H9 (cell line): Measurements from ENCODE around the gene ALKBH7. TPM values are rescaled to one million over a fixed set of nuclear protein-coding genes. Genes with fewer than 3 reads are reported as not detected.

Experiments used
- DNase-seq: peaks from one replicate; pipeline ENCODE4 v3.0.0-alpha.2; 2017
- H2AFZ ChIP-seq: one replicate; pipeline ENCODE4 v1.6.1; 2013; ENCODE audit warnings: mild to moderate bottlenecking, low read length, control low read depth, moderate library complexity
- H2AK5ac ChIP-seq: 2 replicates; pipeline ENCODE4 v1.6.1; 2013; ENCODE audit warnings: low read length, control low read depth, mixed read lengths; ENCODE audit not compliant: insufficient read length
- H2BK120ac ChIP-seq: one replicate; pipeline ENCODE4 v1.6.1; 2013; ENCODE audit warnings: low read depth, mild to moderate bottlenecking, low read length, control low read depth, inconsistent platforms; ENCODE audit not compliant: poor library complexity, severe bottlenecking
- H2BK12ac ChIP-seq: 2 replicates; pipeline ENCODE4 v1.6.1; 2013; ENCODE audit warnings: low read length, control low read depth, mixed read lengths, low read depth; ENCODE audit not compliant: insufficient read length
- H2BK15ac ChIP-seq: 2 replicates; pipeline ENCODE4 v1.6.1; 2013; ENCODE audit warnings: low read depth, low read length, control low read depth
- H2BK20ac ChIP-seq: one replicate; pipeline ENCODE4 v1.6.1; 2013; ENCODE audit warnings: low read depth, mild to moderate bottlenecking, low read length, control low read depth, inconsistent platforms; ENCODE audit not compliant: poor library complexity, severe bottlenecking
- H2BK5ac ChIP-seq: 2 replicates; pipeline ENCODE4 v1.6.1; 2013; ENCODE audit warnings: low read length, control low read depth, mixed read lengths; ENCODE audit not compliant: insufficient read length
- H3K14ac ChIP-seq: 2 replicates; pipeline ENCODE4 v1.6.1; 2013; ENCODE audit warnings: low read length, control low read depth; ENCODE audit not compliant: insufficient read depth
- H3K18ac ChIP-seq: 2 replicates; pipeline ENCODE4 v1.6.1; 2013; ENCODE audit warnings: low read depth, mild to moderate bottlenecking, mixed read lengths, low read length, control low read depth; ENCODE audit not compliant: insufficient read length
- H3K23ac ChIP-seq: 2 replicates; pipeline ENCODE4 v1.6.1; 2013; ENCODE audit warnings: low read length, control low read depth, mixed read lengths, low read depth; ENCODE audit not compliant: insufficient read length
- H3K23me2 ChIP-seq: 2 replicates; pipeline ENCODE4 v1.6.1; 2013; ENCODE audit warnings: low read depth, mild to moderate bottlenecking, mixed read lengths, low read length, control low read depth; ENCODE audit not compliant: insufficient read length, poor library complexity, severe bottlenecking
- H3K27ac ChIP-seq: 2 replicates; pipeline ENCODE4 v1.5.1; 2013; ENCODE audit warnings: low read length, control low read depth, mixed read lengths, low read depth; ENCODE audit not compliant: insufficient read length
- H3K27me3 ChIP-seq: 2 replicates; pipeline ENCODE4 v1.6.1; 2013; ENCODE audit warnings: low read length, control low read depth, inconsistent platforms; ENCODE audit not compliant: insufficient read depth
- H3K4ac ChIP-seq: 2 replicates; pipeline ENCODE4 v1.6.1; 2013; ENCODE audit warnings: low read depth, mild to moderate bottlenecking, control low read depth, inconsistent platforms, low read length, moderate library complexity
- H3K4me1 ChIP-seq: 2 replicates; pipeline ENCODE4 v1.6.1; 2013; ENCODE audit warnings: low read length, control low read depth, inconsistent platforms; ENCODE audit not compliant: insufficient read depth
- H3K4me2 ChIP-seq: 2 replicates; pipeline ENCODE4 v1.6.1; 2013; ENCODE audit warnings: low read length, control low read depth, mixed read lengths; ENCODE audit not compliant: insufficient read length, insufficient read depth
- H3K56ac ChIP-seq: 2 replicates; pipeline ENCODE4 v1.6.1; 2013; ENCODE audit warnings: low read depth, mild to moderate bottlenecking, mixed read lengths, low read length, control low read depth; ENCODE audit not compliant: insufficient read length
- H3K79me1 ChIP-seq: 2 replicates; pipeline ENCODE4 v1.6.1; 2013; ENCODE audit warnings: low read depth, mild to moderate bottlenecking, moderate library complexity, low read length, control low read depth, inconsistent platforms; ENCODE audit not compliant: insufficient read depth, poor library complexity, severe bottlenecking
- H3K79me2 ChIP-seq: 2 replicates; pipeline ENCODE4 v1.6.1; 2013; ENCODE audit warnings: low read length, control low read depth, inconsistent platforms; ENCODE audit not compliant: insufficient read depth
- H3K9ac ChIP-seq: 2 replicates; pipeline ENCODE4 v1.6.1; 2013; ENCODE audit warnings: low read length, control low read depth, mixed read lengths; ENCODE audit not compliant: insufficient read length; ENCODE audit errors: extremely low read depth
- H3K9me3 ChIP-seq: one replicate; pipeline ENCODE4 v1.6.1; 2013; ENCODE audit warnings: low read depth, low read length, inconsistent platforms; ENCODE audit not compliant: control insufficient read depth
- H3T11ph ChIP-seq: one replicate; pipeline ENCODE4 v1.6.1; 2013; ENCODE audit warnings: mild to moderate bottlenecking, low read length, control low read depth, inconsistent platforms
- H4K20me1 ChIP-seq: one replicate; pipeline ENCODE4 v1.6.1; 2013; ENCODE audit not compliant: control insufficient read depth, insufficient read length, insufficient read depth
- H4K5ac ChIP-seq: 2 replicates; pipeline ENCODE4 v1.6.1; 2013; ENCODE audit warnings: low read depth, mild to moderate bottlenecking, mixed read lengths, low read length, control low read depth; ENCODE audit not compliant: insufficient read length
- H4K8ac ChIP-seq: replicated peaks from 2 replicates; pipeline ENCODE4 v1.6.1; 2013; ENCODE audit warnings: low read length, control low read depth, mixed read lengths, low read depth; ENCODE audit not compliant: insufficient read length
- H4K91ac ChIP-seq: 2 replicates; pipeline ENCODE4 v1.6.1; 2013; ENCODE audit warnings: low read depth, mild to moderate bottlenecking, moderate library complexity, mixed read lengths, low read length, control low read depth; ENCODE audit not compliant: insufficient read length
- H3K27ac Mint-ChIP-seq, 3 experiments: 2 replicates in 2 of 3; 3 replicates in 1 of 3; pipeline ENCODE4 v1.8.0; 2020 to 2021; ENCODE audit warnings: mixed read lengths in 3 of 3, mild to moderate bottlenecking in 1 of 3, moderate library complexity in 1 of 3
- H3K27me3 Mint-ChIP-seq: 2 replicates; pipeline ENCODE4 v1.8.0; 2021; ENCODE audit warnings: low read depth, mild to moderate bottlenecking, moderate library complexity, mixed read lengths
- H3K36me3 Mint-ChIP-seq, 3 experiments: 2 replicates in 2 of 3; 3 replicates in 1 of 3; pipeline ENCODE4 v1.8.0; 2020 to 2021; ENCODE audit warnings: low read depth in 3 of 3, mixed read lengths in 3 of 3; ENCODE audit not compliant: insufficient read depth in 1 of 3
- H3K4me1 Mint-ChIP-seq, 2 experiments: 2 replicates each; pipeline ENCODE4 v1.8.0; 2020; ENCODE audit warnings: mixed read lengths in 2 of 2
- H3K4me3 Mint-ChIP-seq, 2 experiments: 2 replicates in 1 of 2; 3 replicates in 1 of 2; pipeline ENCODE4 v1.8.0; 2020 to 2021; ENCODE audit warnings: mild to moderate bottlenecking in 2 of 2, mixed read lengths in 2 of 2, moderate library complexity in 1 of 2
- H3K9me3 Mint-ChIP-seq, 2 experiments: 2 replicates in 1 of 2; 3 replicates in 1 of 2; pipeline ENCODE4 v1.8.0; 2020; ENCODE audit warnings: mild to moderate bottlenecking in 2 of 2, mixed read lengths in 2 of 2, moderate library complexity in 1 of 2
- WGBS: extraction: QIAGEN DNeasy Blood & Tissue Kit; methylation state at CpG from one replicate; pipeline ENCODE4 v1.1.7; 2013; ENCODE audit warnings: missing lambda C conversion rate, low lambda C conversion rate, mixed read lengths; ENCODE audit not compliant: insufficient read length; ENCODE audit errors: extremely low coverage; 5-methylcytosine and 5-hydroxymethylcytosine counted together
- total RNA-seq: library from RNA; stranded (reverse); gene quantifications from 2 replicates; pipeline ENCODE4 v1.2.1, GENCODE V29; 2021
- TF ChIP-seq, protein P1 (sequence below): fragments of 200-600 bp; sonication (generic); conservative IDR thresholded peaks from 3 replicates; pipeline ENCODE4 v1.8.0; 2021; ENCODE audit warnings: antibody characterized with exemption, mild to moderate bottlenecking

Gene ALKBH7
- total RNA-seq, 1 experiment from 2014 or later, result 85.7 TPM

- Histone ChIP-seq H2BK120ac (no peak overlapping the region), H3K56ac (no peak overlapping the region), H3K23ac (no peak overlapping the region), H3K9me3 (no peaks in the 10 kb centered on the region), H2BK15ac (no peak overlapping the region), H2AK5ac (no peak overlapping the region), H3K23me2 (peaks cover 6% of the 10 kb centered on the region), H4K8ac (no peak overlapping the region), H3K4ac (no peak overlapping the region), H4K5ac (no peak overlapping the region), H2AFZ (no peak overlapping the region), H3K9ac (peak overlapping the region; percentile 64), H3K4me1 (peaks cover 3% of the 10 kb centered on the region; the same call in 1 of the 2 replicates), H2BK20ac (no peak overlapping the region), H2BK5ac (no peak overlapping the region), H3K4me2 (peak overlapping the region; percentile 90), H3T11ph (no peak overlapping the region), H3K27me3 (no peaks in the 10 kb centered on the region), H3K14ac (no peak overlapping the region), H3K27ac (no peak overlapping the region), H2BK12ac (no peak overlapping the region), H3K18ac (no peak overlapping the region), H4K20me1 (no peaks in the 10 kb centered on the region), H3K79me2 (peaks cover 3% of the 10 kb centered on the region; the same call in 1 of the 2 replicates), H3K79me1 (peaks cover 9% of the 10 kb centered on the region), H4K91ac (no peak overlapping the region)
- H3K27ac Mint-ChIP-seq, result peak overlapping the region; percentile 94 to 98 (median 98)
- DNase-seq, result no peak
- TF ChIP-seq, protein P1, sequence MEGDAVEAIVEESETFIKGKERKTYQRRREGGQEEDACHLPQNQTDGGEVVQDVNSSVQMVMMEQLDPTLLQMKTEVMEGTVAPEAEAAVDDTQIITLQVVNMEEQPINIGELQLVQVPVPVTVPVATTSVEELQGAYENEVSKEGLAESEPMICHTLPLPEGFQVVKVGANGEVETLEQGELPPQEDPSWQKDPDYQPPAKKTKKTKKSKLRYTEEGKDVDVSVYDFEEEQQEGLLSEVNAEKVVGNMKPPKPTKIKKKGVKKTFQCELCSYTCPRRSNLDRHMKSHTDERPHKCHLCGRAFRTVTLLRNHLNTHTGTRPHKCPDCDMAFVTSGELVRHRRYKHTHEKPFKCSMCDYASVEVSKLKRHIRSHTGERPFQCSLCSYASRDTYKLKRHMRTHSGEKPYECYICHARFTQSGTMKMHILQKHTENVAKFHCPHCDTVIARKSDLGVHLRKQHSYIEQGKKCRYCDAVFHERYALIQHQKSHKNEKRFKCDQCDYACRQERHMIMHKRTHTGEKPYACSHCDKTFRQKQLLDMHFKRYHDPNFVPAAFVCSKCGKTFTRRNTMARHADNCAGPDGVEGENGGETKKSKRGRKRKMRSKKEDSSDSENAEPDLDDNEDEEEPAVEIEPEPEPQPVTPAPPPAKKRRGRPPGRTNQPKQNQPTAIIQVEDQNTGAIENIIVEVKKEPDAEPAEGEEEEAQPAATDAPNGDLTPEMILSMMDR, result no peak
- peak overlapping the region; percentile 97 for H3K4me3 Mint-ChIP-seq
- no CpG with 5 or more reads among the region's 14 CpGs for WGBS
- no peaks in the 10 kb centered on the region for H3K9me3 Mint-ChIP-seq
- peaks cover 18 to 26% of the 10 kb centered on the region in 2 experiments for H3K4me1 Mint-ChIP-seq
- peaks cover 6 to 20% (median 15%) of the 10 kb centered on the region in 3 experiments for H3K36me3 Mint-ChIP-seq
- H3K27me3 Mint-ChIP-seq, result no peaks in the 10 kb centered on the region
Measured at GRCh38 chr19:6393983-6394412, 21.4 kb downstream of the ALKBH7 start.
